ENCODE measurements around the gene ALDH5A1. TPM values are rescaled to one million over a fixed set of nuclear protein-coding genes. Genes with fewer than 3 reads are reported as not detected.

The ALDH5A1 gene
- total and polyA plus RNA-seq, 2 of the 13 experiments (the other 11 are each of a cell fraction or from before 2014, with no cell fraction given): 12.8 to 32.5 TPM

GRCh38 chr6:24500683-24501082 is 5.9 kb downstream of the ALDH5A1 start:
- Histone ChIP-seq H3K9me3 (ENCODE audit: low read length) (no peaks in the 10 kb centered on the region), H3K4me2 (ENCODE audit: low read depth, low read length) (no peak overlapping the region), H3K4me3 (replicated peaks in 1 of 3; ENCODE audit: insufficient read depth in 1 of 3, low read depth in 2 of 3, low read length in 3 of 3) (no peak overlapping the region), H3K4me1 (ENCODE audit: insufficient read depth, low read length) (peaks cover 36% of the 10 kb centered on the region), H3K9ac (ENCODE audit: insufficient read depth, low read depth, low read length) (no peak overlapping the region), H4K20me1 (ENCODE audit: insufficient read depth, low read length) (no peaks in the 10 kb centered on the region), H3K27me3 (ENCODE audit: control insufficient read depth in 1 of 2, insufficient read depth in 2 of 2, low read length in 2 of 2) (no peaks in the 10 kb centered on the region), H3K27ac (ENCODE audit: extremely low read length, insufficient read depth, low read length) (no peak overlapping the region), H3K79me2 (ENCODE audit: insufficient read depth, low read length) (peaks cover 2% of the 10 kb centered on the region), H3K36me3 (replicated peaks in 1 of 2; ENCODE audit: control insufficient read depth in 1 of 2, insufficient read depth in 2 of 2, low read length in 2 of 2) (peaks cover 2 to 14% of the 10 kb centered on the region in 2 experiments; a peak in 4 of 5 replicates), H2AFZ (ENCODE audit: low read length) (no peak overlapping the region)
- ChIA-PET POLR2A (interaction anchor here (1.3 kb wide), 1 partner anchor 20 kb away, joined by 4 read pairs; no protein-coding TSS in a partner anchor), CTCF (ENCODE audit: low intra/inter-chr PET ratio, low total read pairs) (no interaction called here)
- WGBS (ENCODE audit: low lambda C conversion rate): 92% methylated on average over 3 of the region's 3 CpGs
- intact Hi-C loops (cut with micrococcal nuclease; ENCODE audit: unreplicated experiment) (no loop called here), in situ Hi-C loops (cut with HindIII; ENCODE audit: extremely low pct_ligation_motif_present, low pct_unique_long_range_greater_than_20kb) (no loop called here)
- ATAC-seq (no peak), DNase-seq (ENCODE audit: low spot score) (no peak), FAIRE-seq (peak; percentile 26)
- TF ChIP-seq HOXA9 (CRISPR knock-in tag; IDR thresholded peaks at IDR 0.05; ENCODE audit: borderline replicate concordance) (no peak), ZNF563 (CRISPR knock-in tag; IDR thresholded peaks at IDR 0.05) (no peak), ZBTB43 (CRISPR knock-in tag; conservative IDR thresholded peaks at IDR 0.05) (no peak), ZNF740 (CRISPR knock-in tag; IDR thresholded peaks at IDR 0.05) (no peak), RBFOX2 (IDR thresholded peaks at IDR 0.05; ENCODE audit: low read depth, low read length) (no peak), ZBTB4 (CRISPR knock-in tag; IDR thresholded peaks at IDR 0.05; ENCODE audit: borderline replicate concordance) (no peak), RAD21 (CRISPR knock-in tag; IDR thresholded peaks at IDR 0.05) (no peak), DBP (CRISPR knock-in tag; IDR thresholded peaks at IDR 0.05; ENCODE audit: not compliant biosample characterization) (no peak), ZNF781 (CRISPR knock-in tag; IDR thresholded peaks at IDR 0.05; ENCODE audit: borderline replicate concordance, not compliant biosample characterization) (no peak), NFE2L1 (CRISPR knock-in tag; IDR thresholded peaks at IDR 0.05; ENCODE audit: borderline replicate concordance) (no peak), ZNF121 (CRISPR knock-in tag; IDR thresholded peaks at IDR 0.05) (no peak), HNRNPL (IDR thresholded peaks at IDR 0.05; ENCODE audit: low read depth, low read length) (no peak), CHD2 (IDR thresholded peaks at IDR 0.05; ENCODE audit: low read depth, low read length) (no peak)
- no TSS peak for BruUV-seq (replicated peaks)

Data from HepG2 (cell line).